ENCODE data around the gene HCN1.

- TF ChIP-seq CTCF (IDR thresholded peaks at IDR 0.05 in 8 of 11, conservative IDR thresholded peaks at IDR 0.05 in 3 of 11): no peak
- no peak for TF ChIP-seq POLR2A (IDR thresholded peaks at IDR 0.05)
Measured at GRCh38 chr5:45684118-45684517, 12.1 kb downstream of the HCN1 start.
